ENCODE results near the gene MAPK8.

The MAPK8 gene

GRCh38 chr10:48450233-48450740, 143.8 kb downstream of the MAPK8 start:
- no peak for DNase-seq (ENCODE audit: low read depth)

- no peak for DNase-seq (ENCODE audit: low read depth)
These were observed 144.4 kb downstream of the MAPK8 start for GRCh38 chr10:48450741-48451466.

GRCh38 chr10:48451969-48452878, 145.7 kb downstream of the MAPK8 start:
- no peak for DNase-seq (ENCODE audit: low read depth)

GRCh38 chr10:48452879-48453412, 146.5 kb downstream of the MAPK8 start:
- DNase-seq (ENCODE audit: low read depth): no peak

GRCh38 chr10:48453451-48454301, 147.2 kb downstream of the MAPK8 start:
- no peak for DNase-seq (ENCODE audit: low read depth)

- DNase-seq (ENCODE audit: low read depth): no peak
These were observed 148.0 kb downstream of the MAPK8 start for GRCh38 chr10:48454302-48455054.

GRCh38 chr10:48455055-48455391, 148.5 kb downstream of the MAPK8 start:
- no peak for DNase-seq (ENCODE audit: low read depth)

GRCh38 chr10:48455392-48456151, 149.1 kb downstream of the MAPK8 start:
- DNase-seq (ENCODE audit: low read depth): no peak

- peak; percentile 71 for DNase-seq (ENCODE audit: low read depth)
These were observed 149.9 kb downstream of the MAPK8 start for GRCh38 chr10:48456361-48456804.

- DNase-seq (ENCODE audit: low read depth): no peak
These were observed 150.6 kb downstream of the MAPK8 start for GRCh38 chr10:48456808-48457761.

- no peak for DNase-seq (ENCODE audit: low read depth)
These were observed 151.6 kb downstream of the MAPK8 start for GRCh38 chr10:48457949-48458661.

- DNase-seq (ENCODE audit: low read depth): no peak
These were observed 152.2 kb downstream of the MAPK8 start for GRCh38 chr10:48458662-48459048.

- no peak for DNase-seq (ENCODE audit: low read depth)
These were observed 153.0 kb downstream of the MAPK8 start for GRCh38 chr10:48459270-48460150.

- no peak for DNase-seq (ENCODE audit: low read depth)
These were observed 153.7 kb downstream of the MAPK8 start for GRCh38 chr10:48460182-48460581.

GRCh38 chr10:48461623-48462481, 155.4 kb downstream of the MAPK8 start:
- DNase-seq (ENCODE audit: low read depth): no peak

GRCh38 chr10:48462482-48463020, 156.1 kb downstream of the MAPK8 start:
- DNase-seq (ENCODE audit: low read depth): no peak

All from CMK (cell line).